H9 (cell line): ENCODE measurements around the gene VPS26B. TPM values are rescaled to one million over a fixed set of nuclear protein-coding genes. Genes with fewer than 3 reads are reported as not detected.

Source experiments
- DNase-seq: peaks from one replicate; pipeline ENCODE4 v3.0.0-alpha.2; 2017
- H2AFZ ChIP-seq: one replicate; pipeline ENCODE4 v1.6.1; 2013; ENCODE audit warnings: mild to moderate bottlenecking, low read length, control low read depth, moderate library complexity
- H2AK5ac ChIP-seq: 2 replicates; pipeline ENCODE4 v1.6.1; 2013; ENCODE audit warnings: low read length, control low read depth, mixed read lengths; ENCODE audit not compliant: insufficient read length
- H2BK120ac ChIP-seq: one replicate; pipeline ENCODE4 v1.6.1; 2013; ENCODE audit warnings: low read depth, mild to moderate bottlenecking, low read length, control low read depth, inconsistent platforms; ENCODE audit not compliant: poor library complexity, severe bottlenecking
- H2BK12ac ChIP-seq: 2 replicates; pipeline ENCODE4 v1.6.1; 2013; ENCODE audit warnings: low read length, control low read depth, mixed read lengths, low read depth; ENCODE audit not compliant: insufficient read length
- H2BK15ac ChIP-seq: 2 replicates; pipeline ENCODE4 v1.6.1; 2013; ENCODE audit warnings: low read depth, low read length, control low read depth
- H2BK20ac ChIP-seq: one replicate; pipeline ENCODE4 v1.6.1; 2013; ENCODE audit warnings: low read depth, mild to moderate bottlenecking, low read length, control low read depth, inconsistent platforms; ENCODE audit not compliant: poor library complexity, severe bottlenecking
- H2BK5ac ChIP-seq: 2 replicates; pipeline ENCODE4 v1.6.1; 2013; ENCODE audit warnings: low read length, control low read depth, mixed read lengths; ENCODE audit not compliant: insufficient read length
- H3K14ac ChIP-seq: 2 replicates; pipeline ENCODE4 v1.6.1; 2013; ENCODE audit warnings: low read length, control low read depth; ENCODE audit not compliant: insufficient read depth
- H3K18ac ChIP-seq: 2 replicates; pipeline ENCODE4 v1.6.1; 2013; ENCODE audit warnings: low read depth, mild to moderate bottlenecking, mixed read lengths, low read length, control low read depth; ENCODE audit not compliant: insufficient read length
- H3K23ac ChIP-seq: 2 replicates; pipeline ENCODE4 v1.6.1; 2013; ENCODE audit warnings: low read length, control low read depth, mixed read lengths, low read depth; ENCODE audit not compliant: insufficient read length
- H3K23me2 ChIP-seq: 2 replicates; pipeline ENCODE4 v1.6.1; 2013; ENCODE audit warnings: low read depth, mild to moderate bottlenecking, mixed read lengths, low read length, control low read depth; ENCODE audit not compliant: insufficient read length, poor library complexity, severe bottlenecking
- H3K27ac ChIP-seq: 2 replicates; pipeline ENCODE4 v1.5.1; 2013; ENCODE audit warnings: low read length, control low read depth, mixed read lengths, low read depth; ENCODE audit not compliant: insufficient read length
- H3K27me3 ChIP-seq: 2 replicates; pipeline ENCODE4 v1.6.1; 2013; ENCODE audit warnings: low read length, control low read depth, inconsistent platforms; ENCODE audit not compliant: insufficient read depth
- H3K4ac ChIP-seq: 2 replicates; pipeline ENCODE4 v1.6.1; 2013; ENCODE audit warnings: low read depth, mild to moderate bottlenecking, control low read depth, inconsistent platforms, low read length, moderate library complexity
- H3K4me1 ChIP-seq: 2 replicates; pipeline ENCODE4 v1.6.1; 2013; ENCODE audit warnings: low read length, control low read depth, inconsistent platforms; ENCODE audit not compliant: insufficient read depth
- H3K4me2 ChIP-seq: 2 replicates; pipeline ENCODE4 v1.6.1; 2013; ENCODE audit warnings: low read length, control low read depth, mixed read lengths; ENCODE audit not compliant: insufficient read length, insufficient read depth
- H3K56ac ChIP-seq: 2 replicates; pipeline ENCODE4 v1.6.1; 2013; ENCODE audit warnings: low read depth, mild to moderate bottlenecking, mixed read lengths, low read length, control low read depth; ENCODE audit not compliant: insufficient read length
- H3K79me1 ChIP-seq: 2 replicates; pipeline ENCODE4 v1.6.1; 2013; ENCODE audit warnings: low read depth, mild to moderate bottlenecking, moderate library complexity, low read length, control low read depth, inconsistent platforms; ENCODE audit not compliant: insufficient read depth, poor library complexity, severe bottlenecking
- H3K79me2 ChIP-seq: 2 replicates; pipeline ENCODE4 v1.6.1; 2013; ENCODE audit warnings: low read length, control low read depth, inconsistent platforms; ENCODE audit not compliant: insufficient read depth
- H3K9ac ChIP-seq: 2 replicates; pipeline ENCODE4 v1.6.1; 2013; ENCODE audit warnings: low read length, control low read depth, mixed read lengths; ENCODE audit not compliant: insufficient read length; ENCODE audit errors: extremely low read depth
- H3K9me3 ChIP-seq: one replicate; pipeline ENCODE4 v1.6.1; 2013; ENCODE audit warnings: low read depth, low read length, inconsistent platforms; ENCODE audit not compliant: control insufficient read depth
- H3T11ph ChIP-seq: one replicate; pipeline ENCODE4 v1.6.1; 2013; ENCODE audit warnings: mild to moderate bottlenecking, low read length, control low read depth, inconsistent platforms
- H4K20me1 ChIP-seq: one replicate; pipeline ENCODE4 v1.6.1; 2013; ENCODE audit not compliant: control insufficient read depth, insufficient read length, insufficient read depth
- H4K5ac ChIP-seq: 2 replicates; pipeline ENCODE4 v1.6.1; 2013; ENCODE audit warnings: low read depth, mild to moderate bottlenecking, mixed read lengths, low read length, control low read depth; ENCODE audit not compliant: insufficient read length
- H4K8ac ChIP-seq: replicated peaks from 2 replicates; pipeline ENCODE4 v1.6.1; 2013; ENCODE audit warnings: low read length, control low read depth, mixed read lengths, low read depth; ENCODE audit not compliant: insufficient read length
- H4K91ac ChIP-seq: 2 replicates; pipeline ENCODE4 v1.6.1; 2013; ENCODE audit warnings: low read depth, mild to moderate bottlenecking, moderate library complexity, mixed read lengths, low read length, control low read depth; ENCODE audit not compliant: insufficient read length
- H3K27ac Mint-ChIP-seq, 3 experiments: 2 replicates in 2 of 3; 3 replicates in 1 of 3; pipeline ENCODE4 v1.8.0; 2020 to 2021; ENCODE audit warnings: mixed read lengths in 3 of 3, mild to moderate bottlenecking in 1 of 3, moderate library complexity in 1 of 3
- H3K27me3 Mint-ChIP-seq: 2 replicates; pipeline ENCODE4 v1.8.0; 2021; ENCODE audit warnings: low read depth, mild to moderate bottlenecking, moderate library complexity, mixed read lengths
- H3K36me3 Mint-ChIP-seq, 3 experiments: 2 replicates in 2 of 3; 3 replicates in 1 of 3; pipeline ENCODE4 v1.8.0; 2020 to 2021; ENCODE audit warnings: low read depth in 3 of 3, mixed read lengths in 3 of 3; ENCODE audit not compliant: insufficient read depth in 1 of 3
- H3K4me1 Mint-ChIP-seq, 2 experiments: 2 replicates each; pipeline ENCODE4 v1.8.0; 2020; ENCODE audit warnings: mixed read lengths in 2 of 2
- H3K4me3 Mint-ChIP-seq, 2 experiments: 2 replicates in 1 of 2; 3 replicates in 1 of 2; pipeline ENCODE4 v1.8.0; 2020 to 2021; ENCODE audit warnings: mild to moderate bottlenecking in 2 of 2, mixed read lengths in 2 of 2, moderate library complexity in 1 of 2
- H3K9me3 Mint-ChIP-seq, 2 experiments: 2 replicates in 1 of 2; 3 replicates in 1 of 2; pipeline ENCODE4 v1.8.0; 2020; ENCODE audit warnings: mild to moderate bottlenecking in 2 of 2, mixed read lengths in 2 of 2, moderate library complexity in 1 of 2
- WGBS: extraction: QIAGEN DNeasy Blood & Tissue Kit; methylation state at CpG from one replicate; pipeline ENCODE4 v1.1.7; 2013; ENCODE audit warnings: missing lambda C conversion rate, low lambda C conversion rate, mixed read lengths; ENCODE audit not compliant: insufficient read length; ENCODE audit errors: extremely low coverage; 5-methylcytosine and 5-hydroxymethylcytosine counted together
- total RNA-seq: library from RNA; stranded (reverse); gene quantifications from 2 replicates; pipeline ENCODE4 v1.2.1, GENCODE V29; 2021
- TF ChIP-seq, protein P1 (sequence below): fragments of 200-600 bp; sonication (generic); conservative IDR thresholded peaks from 3 replicates; pipeline ENCODE4 v1.8.0; 2021; ENCODE audit warnings: antibody characterized with exemption, mild to moderate bottlenecking

Gene VPS26B
- total RNA-seq, 1 experiment from 2014 or later, result 27.5 TPM

DNA sequence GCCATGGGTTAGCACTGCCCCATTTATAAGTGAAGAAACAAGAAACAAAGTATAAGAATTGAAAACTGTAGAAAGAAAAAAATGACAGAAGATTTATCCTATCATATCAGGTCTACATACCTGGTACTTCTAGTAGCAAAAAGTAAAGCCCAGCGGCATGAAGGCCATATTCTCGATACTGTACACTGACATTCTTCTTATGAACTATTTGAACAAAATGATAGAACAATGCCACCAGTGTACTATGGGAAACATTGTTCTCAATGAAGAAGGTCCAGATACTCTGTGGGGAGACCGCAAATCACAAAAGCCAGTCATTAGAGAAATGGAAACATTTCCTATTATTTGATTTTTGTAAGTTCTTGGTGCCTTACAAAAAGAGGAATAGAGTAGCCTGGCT is 7.7 kb upstream of the VPS26B start:
- Mint-ChIP-seq H3K36me3 (peaks cover 11 to 65% (median 43%) of the 10 kb centered on the region in 3 experiments; a peak in 6 of 7 replicates), H3K4me3 (no peak overlapping the region), H3K4me1 (peaks cover 0 to under 1% of the 10 kb centered on the region in 2 experiments; a peak in 1 of 4 replicates), H3K27me3 (no peaks in the 10 kb centered on the region), H3K9me3 (no peaks in the 10 kb centered on the region), H3K27ac (no peak overlapping the region)
- no peaks in the 10 kb centered on the region for H3K4me1 ChIP-seq
- TF ChIP-seq, protein P1, sequence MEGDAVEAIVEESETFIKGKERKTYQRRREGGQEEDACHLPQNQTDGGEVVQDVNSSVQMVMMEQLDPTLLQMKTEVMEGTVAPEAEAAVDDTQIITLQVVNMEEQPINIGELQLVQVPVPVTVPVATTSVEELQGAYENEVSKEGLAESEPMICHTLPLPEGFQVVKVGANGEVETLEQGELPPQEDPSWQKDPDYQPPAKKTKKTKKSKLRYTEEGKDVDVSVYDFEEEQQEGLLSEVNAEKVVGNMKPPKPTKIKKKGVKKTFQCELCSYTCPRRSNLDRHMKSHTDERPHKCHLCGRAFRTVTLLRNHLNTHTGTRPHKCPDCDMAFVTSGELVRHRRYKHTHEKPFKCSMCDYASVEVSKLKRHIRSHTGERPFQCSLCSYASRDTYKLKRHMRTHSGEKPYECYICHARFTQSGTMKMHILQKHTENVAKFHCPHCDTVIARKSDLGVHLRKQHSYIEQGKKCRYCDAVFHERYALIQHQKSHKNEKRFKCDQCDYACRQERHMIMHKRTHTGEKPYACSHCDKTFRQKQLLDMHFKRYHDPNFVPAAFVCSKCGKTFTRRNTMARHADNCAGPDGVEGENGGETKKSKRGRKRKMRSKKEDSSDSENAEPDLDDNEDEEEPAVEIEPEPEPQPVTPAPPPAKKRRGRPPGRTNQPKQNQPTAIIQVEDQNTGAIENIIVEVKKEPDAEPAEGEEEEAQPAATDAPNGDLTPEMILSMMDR, result no peak
- H4K5ac ChIP-seq, result no peak overlapping the region
- no peak overlapping the region for H3K9ac ChIP-seq
- no peak overlapping the region for H2AK5ac ChIP-seq
- H3K79me2 ChIP-seq, result peaks cover 5% of the 10 kb centered on the region; the same call in 1 of the 2 replicates
- no peak overlapping the region for H3K18ac ChIP-seq
- no peaks in the 10 kb centered on the region for H3K27me3 ChIP-seq
- H3K14ac ChIP-seq, result no peak overlapping the region
- H2BK15ac ChIP-seq, result no peak overlapping the region
- H3T11ph ChIP-seq, result no peak overlapping the region
- no peaks in the 10 kb centered on the region for H4K20me1 ChIP-seq
- no peak overlapping the region for H2AFZ ChIP-seq
- H2BK20ac ChIP-seq, result no peak overlapping the region
- H2BK120ac ChIP-seq, result no peak overlapping the region
- no peak for DNase-seq
- no peak overlapping the region for H4K8ac ChIP-seq
- H3K27ac ChIP-seq, result no peak overlapping the region
- H3K56ac ChIP-seq, result no peak overlapping the region
- H3K4me2 ChIP-seq, result no peak overlapping the region
- WGBS, result no CpG with 5 or more reads among the region's 3 CpGs
- H2BK12ac ChIP-seq, result no peak overlapping the region
- H3K23ac ChIP-seq, result no peak overlapping the region
- no peaks in the 10 kb centered on the region for H3K23me2 ChIP-seq
- peaks cover 8% of the 10 kb centered on the region for H3K79me1 ChIP-seq
- no peak overlapping the region for H3K4ac ChIP-seq
- H3K9me3 ChIP-seq, result no peaks in the 10 kb centered on the region
- no peak overlapping the region for H4K91ac ChIP-seq
- H2BK5ac ChIP-seq, result no peak overlapping the region
